K562 (cell line): ENCODE measurements around the gene KCTD13. TPM values are rescaled to one million over a fixed set of nuclear protein-coding genes. Genes with fewer than 3 reads are reported as not detected.

Experiments used
- ATAC-seq: fragments of 200-7000 bp; cut with Tn5 transposase; 3 replicates; pipeline ENCODE4 v1.9.1; 2020; ENCODE audit warnings: moderate library complexity
- BruUV-seq: library from RNA; stranded (reverse); fragments of 400-500 nt; replicated peaks from 2 replicates; lab custom pipeline; 2021; lab: Mats Ljungman, UMichigan
- CTCF ChIA-PET: fragments of 300-600 bp; formaldehyde crosslinking; extraction: SDS; loops from one replicate; lab custom pipeline; 2021; ENCODE audit warnings: low intra/inter-chr PET ratio; lab: Yijun Ruan, JAX
- POLR2A ChIA-PET: fragments of 300-600, 350-650 bp; sonication (Branson Sonifier 250); formaldehyde crosslinking; extraction: SDS; loops from one replicate; lab custom pipeline; 2021; ENCODE audit warnings: antibody characterized with exemption, inconsistent platforms; lab: Yijun Ruan, JAX
- DNase-seq, 4 experiments: peaks; one replicate each; pipeline versions ENCODE4 v3.0.0 to v3.0.0-alpha.2; 2011 to 2018; ENCODE audit warnings: low spot score in 3 of 4, mixed read lengths in 3 of 4; ENCODE audit errors: extremely low read depth in 1 of 4
- FAIRE-seq: peaks from 2 replicates; lab custom pipeline; 2011; peaks lifted over from hg19 to GRCh38; lab: Jason Lieb, UNC
- H2AFZ ChIP-seq: 2 replicates; pipeline ENCODE4 v1.6.0; 2011; ENCODE audit warnings: low read depth, low read length, control low read depth, inconsistent platforms
- H3K27ac ChIP-seq: fragments of 200-600 bp; 3 replicates; pipeline ENCODE4 v1.8.0; 2011; ENCODE audit warnings: low read depth, mild to moderate bottlenecking, control low read depth, inconsistent platforms, low read length, moderate library complexity, mixed read lengths; ENCODE audit errors: extremely low read depth
- H3K27me3 ChIP-seq, 2 experiments: fragments of 300-600 bp in 1 of 2; 2 replicates in 1 of 2; 3 replicates in 1 of 2; pipeline versions ENCODE4 v1.6.0 to v1.8.0; 2011; ENCODE audit warnings: inconsistent platforms in 2 of 2, low read length in 2 of 2, mild to moderate bottlenecking in 1 of 2, mixed read lengths in 1 of 2, moderate library complexity in 1 of 2; ENCODE audit not compliant: control insufficient read depth in 2 of 2, insufficient read depth in 2 of 2
- H3K36me3 ChIP-seq: fragments of 300-600 bp; 3 replicates; pipeline ENCODE4 v1.8.0; 2011; ENCODE audit warnings: mild to moderate bottlenecking, low read length, inconsistent platforms; ENCODE audit not compliant: control insufficient read depth, insufficient read depth
- H3K4me1 ChIP-seq, 2 experiments: fragments of 200-600 bp in 1 of 2; replicated peaks in 1 of 2; 2 replicates in 1 of 2; 3 replicates in 1 of 2; pipeline versions ENCODE4 v1.5.1 to v1.8.0; 2011; ENCODE audit warnings: inconsistent platforms in 2 of 2, low read length in 2 of 2, mild to moderate bottlenecking in 1 of 2, mixed read lengths in 1 of 2, moderate library complexity in 1 of 2; ENCODE audit not compliant: control insufficient read depth in 2 of 2, insufficient read depth in 2 of 2
- H3K4me2 ChIP-seq: 2 replicates; pipeline ENCODE4 v1.6.1; 2011; ENCODE audit warnings: low read length, control low read depth, inconsistent platforms, mixed read lengths; ENCODE audit not compliant: insufficient read depth
- H3K4me3 ChIP-seq: fragments of 200-600 bp; sonication (generic), shearing (Covaris generic); 2 replicates; pipeline ENCODE4 v1.5.1; 2016; ENCODE audit warnings: control low read depth, inconsistent platforms
- H3K79me2 ChIP-seq: fragments of 200-600 bp; 3 replicates; pipeline ENCODE4 v1.8.0; 2011; ENCODE audit warnings: low read length, inconsistent platforms; ENCODE audit not compliant: control insufficient read depth, insufficient read depth
- H3K9ac ChIP-seq, 2 experiments: 2 replicates each; pipeline versions ENCODE4 v1.6.0 to v1.6.1; 2011; ENCODE audit warnings: low read depth in 2 of 2, low read length in 2 of 2, control low read depth in 1 of 2, inconsistent platforms in 1 of 2, mild to moderate bottlenecking in 1 of 2, mixed read lengths in 1 of 2; ENCODE audit not compliant: insufficient read depth in 1 of 2
- H3K9me1 ChIP-seq: one replicate; pipeline ENCODE4 v1.6.0; 2011; ENCODE audit warnings: inconsistent platforms, mild to moderate bottlenecking, low read length, moderate library complexity; ENCODE audit not compliant: control insufficient read depth, insufficient read depth
- H3K9me3 ChIP-seq: replicated peaks from 2 replicates; pipeline ENCODE4 v1.5.1; 2011; ENCODE audit warnings: low read depth, low read length, inconsistent platforms; ENCODE audit not compliant: control insufficient read depth, insufficient read depth
- H4K20me1 ChIP-seq: replicated peaks from 2 replicates; pipeline ENCODE4 v1.6.1; 2011; ENCODE audit warnings: low read length, inconsistent platforms, mixed read lengths; ENCODE audit not compliant: control insufficient read depth, insufficient read depth
- CREM ChIP-seq: IDR thresholded peaks from 2 replicates; pipeline ENCODE4 v1.6.1; 2014; ENCODE audit warnings: antibody characterized with exemption, low read depth
- MYBL2 ChIP-seq, 2 experiments: fragments of 450-650 bp in 1 of 2; sonication (generic) in 1 of 2; formaldehyde crosslinking in 1 of 2; IDR thresholded peaks; 2 replicates each; pipeline versions ENCODE4 v1.6.1 to v1.8.1; 2017 to 2022; ENCODE audit warnings: borderline replicate concordance in 1 of 2, inconsistent platforms in 1 of 2, low read depth in 1 of 2, mild to moderate bottlenecking in 1 of 2, missing genetic modification reagents in 1 of 2, moderate library complexity in 1 of 2
- NFATC3 ChIP-seq: fragments of 450-650 bp; IDR thresholded peaks from 2 replicates; pipeline ENCODE4 v1.6.1; 2017; ENCODE audit warnings: mild to moderate bottlenecking
- WHSC1 ChIP-seq: IDR thresholded peaks from one replicate; pipeline ENCODE4 v1.6.1; 2012; ENCODE audit warnings: low read length, control low read depth, inconsistent platforms
- ZNF224 ChIP-seq: sonication (generic); formaldehyde crosslinking; IDR thresholded peaks from 2 replicates; pipeline ENCODE4 v1.8.0; 2022; ENCODE audit warnings: mild to moderate bottlenecking, missing genetic modification reagents
- ZNF778 ChIP-seq: fragments of 450-650 bp; formaldehyde crosslinking; IDR thresholded peaks from 2 replicates; pipeline ENCODE4 v1.4.0; 2020; ENCODE audit warnings: mild to moderate bottlenecking, moderate library complexity
- WGBS: fragments of 100-300 bp; shearing (Covaris generic); methylation state at CpG from one replicate; pipeline ENCODE4 v1.1.6; 2016; ENCODE audit warnings: low coverage, mixed read lengths; ENCODE audit not compliant: insufficient coverage; ENCODE audit errors: missing lambda C conversion rate; 5-methylcytosine and 5-hydroxymethylcytosine counted together
- in situ Hi-C: fragments of 300-500 bp; cut with MboI; formaldehyde crosslinking; loops from 4 replicates; pipeline ENCODE4 v1.15.0; 2018; ENCODE audit warnings: inconsistent platforms, mixed read lengths
- intact Hi-C: fragments of 100-400 bp; cut with micrococcal nuclease; formaldehyde crosslinking; loops from 2 replicates; pipeline ENCODE4 v1.14.2; 2022
- polyA plus RNA-seq, 8 experiments: library from polyadenylated mRNA; depleted of rRNA in 4 of 8; stranded (reverse) in 5 of 8; unstranded in 3 of 8; fragments of >200 nt; fragmentation: Nextera tagmentation in 2 of 8; fragmentation: Illumina TruSeq in 1 of 8; extraction: Ambion mirVana in 2 of 8; extraction: Trizol in 1 of 8; gene quantifications; 2 replicates each; pipeline versions ENCODE4 v1.2.1 to v1.2.3, GENCODE V29; 2011 to 2014; ENCODE audit warnings: inconsistent platforms in 1 of 8, missing spikeins in 1 of 8
- total RNA-seq, 7 experiments: library from RNA; depleted of rRNA in 6 of 7; stranded (reverse); fragments of >200 nt in 6 of 7; fragmentation: Illumina TruSeq in 2 of 7; extraction: Trizol in 2 of 7; gene quantifications; 2 replicates each; pipeline versions ENCODE4 v1.2.1 to v1.2.3, GENCODE V29; 2011 to 2021; ENCODE audit warnings: low replicate concordance in 1 of 7
- TF ChIP-seq, protein P1 (sequence below): sonication (generic); formaldehyde crosslinking; IDR thresholded peaks from 2 replicates; pipeline ENCODE4 v1.8.0; 2022; ENCODE audit warnings: mild to moderate bottlenecking, missing genetic modification reagents, borderline replicate concordance
- TF ChIP-seq, protein P2 (sequence below): sonication (generic); formaldehyde crosslinking; IDR thresholded peaks from 2 replicates; pipeline ENCODE4 v1.8.1; 2023; ENCODE audit warnings: mild to moderate bottlenecking, missing genetic modification reagents, moderate library complexity
- TF ChIP-seq, protein P3 (sequence below): sonication (generic); formaldehyde crosslinking; IDR thresholded peaks from 2 replicates; pipeline ENCODE4 v1.8.0; 2022; ENCODE audit warnings: mild to moderate bottlenecking, missing genetic modification reagents
- TF ChIP-seq, protein P4 (sequence below): IDR thresholded peaks from 2 replicates; pipeline ENCODE4 v1.6.1; 2016; ENCODE audit warnings: missing genetic modification characterization, missing compliant biosample characterization

Gene KCTD13
- total and polyA plus RNA-seq, 9 of the 15 experiments (the other 6 are each of a cell fraction or from before 2014, with no cell fraction given), result 1.0 to 20.6 (median 9.8) TPM

DNA sequence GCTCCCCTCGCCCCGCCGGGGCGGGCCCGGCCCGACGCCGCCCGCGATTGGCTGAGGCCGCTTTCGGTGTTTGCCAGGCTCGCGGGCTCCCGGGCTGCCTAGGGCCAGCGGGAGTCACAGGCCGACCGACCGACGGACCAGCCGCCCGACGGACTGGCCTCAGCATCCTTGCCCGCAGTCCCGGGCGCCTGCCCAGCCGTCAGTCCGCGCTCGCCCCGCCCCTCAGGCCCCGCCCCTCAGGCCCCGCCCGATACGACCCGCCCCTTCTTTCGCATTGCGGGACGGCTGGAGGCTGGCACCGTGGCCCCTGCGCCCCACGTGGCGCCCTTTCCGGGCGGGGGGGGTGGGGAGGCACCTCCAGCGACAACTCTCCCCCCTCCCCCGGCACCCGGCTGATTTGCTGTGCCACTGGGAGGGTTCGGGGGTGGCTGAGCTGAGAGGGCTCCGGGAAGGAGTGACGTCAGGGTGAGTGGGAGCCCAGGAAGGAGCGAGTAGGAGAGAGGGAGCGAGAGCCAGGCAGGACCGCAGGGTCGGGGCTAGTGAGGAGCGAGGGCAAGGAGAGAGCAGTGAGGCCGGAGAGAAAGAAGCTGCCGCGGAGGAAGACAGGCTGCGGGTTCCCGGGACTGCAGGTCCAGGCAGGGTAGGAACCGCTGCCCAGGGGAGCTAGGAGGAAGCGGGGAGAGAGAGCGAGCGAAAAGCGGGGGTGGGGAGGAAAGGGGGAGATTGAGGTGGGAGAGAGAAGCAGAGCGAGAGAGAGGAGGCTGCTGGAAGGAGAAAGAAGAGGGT lies 25.7 kb downstream of the KCTD13 start, which contains the start of gene ASPHD1:
TSS of gene ASPHD1 (plus strand) at position 387 of the 786 bp plus-strand sequence. CDS start 484 bp downstream, outside the sequence.
- no peaks in the 10 kb centered on the region for H3K79me2 ChIP-seq
- in situ Hi-C loops, result no loop called here
- H3K9ac ChIP-seq, result peak within 1 kb of the TSS in 1 of 2 experiments; percentile 84; a peak in 2 of 4 replicates
- no peaks in the 10 kb centered on the region for H3K36me3 ChIP-seq
- H3K4me1 ChIP-seq, result peaks cover 0 to 32% of the 10 kb centered on the region in 2 experiments; a peak in 3 of 5 replicates
- BruUV-seq, result no TSS peak
- H3K27me3 ChIP-seq, result peaks cover 11 to 23% of the 10 kb centered on the region in 2 experiments
- no peaks in the 10 kb centered on the region for H3K9me3 ChIP-seq
- peak in 3 of 4 experiments; percentile 52 to 94 (median 91) for DNase-seq
- H3K27ac ChIP-seq, result no peak within 1 kb of the TSS
- H4K20me1 ChIP-seq, result peaks cover 11% of the 10 kb centered on the region; the same call in 1 of the 2 replicates
- POLR2A ChIA-PET, result interaction anchor here (0.7 to 1.6 kb wide), 6 partner anchors 12 to 95 kb away, joined by 3 to 5 read pairs (median 4); partner anchors contain the start of gene HIRIP3
- H2AFZ ChIP-seq, result peak within 1 kb of the TSS; percentile 80
- CTCF ChIA-PET, result no interaction called here
- H3K4me2 ChIP-seq, result peak within 1 kb of the TSS; percentile 74
- peak within 1 kb of the TSS; percentile 59 for H3K4me3 ChIP-seq
- no peak for FAIRE-seq
- 2% methylated on average over 18 of the region's 67 CpGs for WGBS
- intact Hi-C loops, result no loop called here
- ATAC-seq, result peak; percentile 89
- peaks cover 3% of the 10 kb centered on the region for H3K9me1 ChIP-seq
- peak; percentile 66; the same call in 1 of the 2 replicates for TF ChIP-seq CREM
- TF ChIP-seq, protein P1, sequence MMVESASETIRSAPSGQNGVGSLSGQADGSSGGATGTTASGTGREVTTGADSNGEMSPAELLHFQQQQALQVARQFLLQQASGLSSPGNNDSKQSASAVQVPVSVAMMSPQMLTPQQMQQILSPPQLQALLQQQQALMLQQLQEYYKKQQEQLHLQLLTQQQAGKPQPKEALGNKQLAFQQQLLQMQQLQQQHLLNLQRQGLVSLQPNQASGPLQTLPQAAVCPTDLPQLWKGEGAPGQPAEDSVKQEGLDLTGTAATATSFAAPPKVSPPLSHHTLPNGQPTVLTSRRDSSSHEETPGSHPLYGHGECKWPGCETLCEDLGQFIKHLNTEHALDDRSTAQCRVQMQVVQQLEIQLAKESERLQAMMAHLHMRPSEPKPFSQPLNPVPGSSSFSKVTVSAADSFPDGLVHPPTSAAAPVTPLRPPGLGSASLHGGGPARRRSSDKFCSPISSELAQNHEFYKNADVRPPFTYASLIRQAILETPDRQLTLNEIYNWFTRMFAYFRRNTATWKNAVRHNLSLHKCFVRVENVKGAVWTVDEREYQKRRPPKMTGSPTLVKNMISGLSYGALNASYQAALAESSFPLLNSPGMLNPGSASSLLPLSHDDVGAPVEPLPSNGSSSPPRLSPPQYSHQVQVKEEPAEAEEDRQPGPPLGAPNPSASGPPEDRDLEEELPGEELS (CRISPR knock-in tag), result no peak
- no peak for TF ChIP-seq ZNF778 (CRISPR knock-in tag)
- TF ChIP-seq MYBL2 (IDR thresholded peaks at IDR 0.05; ENCODE audit: low read depth), result no peak
- TF ChIP-seq MYBL2 (CRISPR knock-in tag; IDR thresholded peaks at IDR 0.05; ENCODE audit: borderline replicate concordance), result no peak
- TF ChIP-seq, protein P2, sequence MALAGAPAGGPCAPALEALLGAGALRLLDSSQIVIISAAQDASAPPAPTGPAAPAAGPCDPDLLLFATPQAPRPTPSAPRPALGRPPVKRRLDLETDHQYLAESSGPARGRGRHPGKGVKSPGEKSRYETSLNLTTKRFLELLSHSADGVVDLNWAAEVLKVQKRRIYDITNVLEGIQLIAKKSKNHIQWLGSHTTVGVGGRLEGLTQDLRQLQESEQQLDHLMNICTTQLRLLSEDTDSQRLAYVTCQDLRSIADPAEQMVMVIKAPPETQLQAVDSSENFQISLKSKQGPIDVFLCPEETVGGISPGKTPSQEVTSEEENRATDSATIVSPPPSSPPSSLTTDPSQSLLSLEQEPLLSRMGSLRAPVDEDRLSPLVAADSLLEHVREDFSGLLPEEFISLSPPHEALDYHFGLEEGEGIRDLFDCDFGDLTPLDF (CRISPR knock-in tag), result peak; percentile 87; the same call in 1 of the 2 replicates
- TF ChIP-seq, protein P3, sequence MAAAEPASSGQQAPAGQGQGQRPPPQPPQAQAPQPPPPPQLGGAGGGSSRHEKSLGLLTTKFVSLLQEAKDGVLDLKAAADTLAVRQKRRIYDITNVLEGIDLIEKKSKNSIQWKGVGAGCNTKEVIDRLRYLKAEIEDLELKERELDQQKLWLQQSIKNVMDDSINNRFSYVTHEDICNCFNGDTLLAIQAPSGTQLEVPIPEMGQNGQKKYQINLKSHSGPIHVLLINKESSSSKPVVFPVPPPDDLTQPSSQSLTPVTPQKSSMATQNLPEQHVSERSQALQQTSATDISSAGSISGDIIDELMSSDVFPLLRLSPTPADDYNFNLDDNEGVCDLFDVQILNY, result no peak
- TF ChIP-seq ZNF224 (CRISPR knock-in tag), result 0 out of 2 replicates have a peak, but pooled peaks have one; percentile 27
- no peak for TF ChIP-seq WHSC1
- TF ChIP-seq, protein P4, sequence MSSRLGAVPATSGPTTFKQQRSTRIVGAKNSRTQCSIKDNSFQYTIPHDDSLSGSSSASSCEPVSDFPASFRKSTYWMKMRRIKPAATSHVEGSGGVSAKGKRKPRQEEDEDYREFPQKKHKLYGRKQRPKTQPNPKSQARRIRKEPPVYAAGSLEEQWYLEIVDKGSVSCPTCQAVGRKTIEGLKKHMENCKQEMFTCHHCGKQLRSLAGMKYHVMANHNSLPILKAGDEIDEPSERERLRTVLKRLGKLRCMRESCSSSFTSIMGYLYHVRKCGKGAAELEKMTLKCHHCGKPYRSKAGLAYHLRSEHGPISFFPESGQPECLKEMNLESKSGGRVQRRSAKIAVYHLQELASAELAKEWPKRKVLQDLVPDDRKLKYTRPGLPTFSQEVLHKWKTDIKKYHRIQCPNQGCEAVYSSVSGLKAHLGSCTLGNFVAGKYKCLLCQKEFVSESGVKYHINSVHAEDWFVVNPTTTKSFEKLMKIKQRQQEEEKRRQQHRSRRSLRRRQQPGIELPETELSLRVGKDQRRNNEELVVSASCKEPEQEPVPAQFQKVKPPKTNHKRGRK, result peak; percentile 66
- TF ChIP-seq NFATC3, result no peak
